CD4-positive, alpha-beta T cell (primary cell): ENCODE measurements around the gene HOXA11. TPM values are rescaled to one million over a fixed set of nuclear protein-coding genes. Genes with fewer than 3 reads are reported as not detected.

ENCODE experiments used
- ATAC-seq: fragments of 200-7000 bp; cut with Tn5 transposase; one replicate; pipeline ENCODE4 v1.10.0; 2022; ENCODE audit warnings: mild to moderate bottlenecking; ENCODE audit not compliant: poor library complexity
- CTCF ChIA-PET: fragments of 350-600 bp; sonication (Branson Sonifier 250); formaldehyde crosslinking; loops from one replicate; lab custom pipeline; 2021; ENCODE audit warnings: antibody characterized with exemption, inconsistent platforms; lab: Charles Lee
- POLR2A ChIA-PET: fragments of 350-600 bp; sonication (Branson Sonifier 250); formaldehyde crosslinking; loops from one replicate; lab custom pipeline; 2021; ENCODE audit warnings: antibody characterized with exemption, inconsistent platforms; lab: Charles Lee
- DNase-seq, 14 experiments: peaks; one replicate each; pipeline ENCODE4 v3.0.0-alpha.2; 2013 to 2020; ENCODE audit warnings: mixed read lengths in 2 of 14
- H3K27ac ChIP-seq, 2 donors: one replicate each; pipeline versions ENCODE4 v1.5.1 to v1.7.0; 2013; ENCODE audit warnings: low read length in 2 of 2, low read depth in 1 of 2, mild to moderate bottlenecking in 1 of 2
- H3K27me3 ChIP-seq, 2 experiments: 1 replicate in 1 of 2; 2 replicates in 1 of 2; pipeline versions ENCODE4 v1.6.1 to v1.7.0; 2013; ENCODE audit warnings: low read length in 2 of 2, control low read depth in 1 of 2, mild to moderate bottlenecking in 1 of 2, moderate library complexity in 1 of 2; ENCODE audit not compliant: insufficient read depth in 2 of 2, control insufficient read depth in 1 of 2
- H3K36me3 ChIP-seq: one replicate; pipeline ENCODE4 v1.6.1; 2013; ENCODE audit warnings: low read length, control low read depth; ENCODE audit not compliant: insufficient read depth
- H3K4me1 ChIP-seq: one replicate; pipeline ENCODE4 v1.6.1; 2013; ENCODE audit warnings: low read length, control low read depth; ENCODE audit not compliant: insufficient read depth
- H3K4me3 ChIP-seq: one replicate; pipeline ENCODE4 v1.5.1; 2013; ENCODE audit warnings: mild to moderate bottlenecking, low read length, moderate library complexity
- H3K9me3 ChIP-seq, 2 experiments: 1 replicate in 1 of 2; 2 replicates in 1 of 2; pipeline versions ENCODE4 v1.6.1 to v1.7.0; 2013; ENCODE audit warnings: low read length in 2 of 2, mild to moderate bottlenecking in 2 of 2, control low read depth in 1 of 2, moderate library complexity in 1 of 2; ENCODE audit not compliant: control insufficient read depth in 1 of 2, insufficient read depth in 1 of 2
- H3K27ac Mint-ChIP-seq: one replicate; pipeline ENCODE4 v1.8.0; 2020; ENCODE audit warnings: mixed read lengths
- H3K27me3 Mint-ChIP-seq: one replicate; pipeline ENCODE4 v1.8.0; 2021; ENCODE audit warnings: mixed read lengths
- H3K36me3 Mint-ChIP-seq: one replicate; pipeline ENCODE4 v1.8.0; 2021; ENCODE audit warnings: low read depth, mixed read lengths
- H3K4me1 Mint-ChIP-seq: one replicate; pipeline ENCODE4 v1.8.0; 2021; ENCODE audit warnings: low read depth, mixed read lengths
- H3K4me3 Mint-ChIP-seq: one replicate; pipeline ENCODE4 v1.8.0; 2020; ENCODE audit warnings: mild to moderate bottlenecking, mixed read lengths
- H3K9me3 Mint-ChIP-seq: one replicate; pipeline ENCODE4 v1.8.0; 2020; ENCODE audit warnings: mixed read lengths
- intact Hi-C, 2 experiments: fragments of 100-400 bp; cut with DNase I in 1 of 2; cut with micrococcal nuclease in 1 of 2; formaldehyde crosslinking; loops; one replicate each; pipeline versions ENCODE4 v1.15.1 to v1.9.0; 2023 to 2025; cut with DNase I, micrococcal nuclease
- total RNA-seq, 174 experiments: library from RNA in 2 of 174; stranded (reverse) in 2 of 174; gene quantifications; one replicate each; pipeline ENCODE4 v1.2.3 and lab custom pipeline; 2021 to 2026
- TF ChIP-seq, protein P1 (sequence below): fragments of 200-600 bp; IDR thresholded peaks from one replicate; pipeline ENCODE4 v1.8.0; 2022; ENCODE audit warnings: antibody characterized with exemption, mild to moderate bottlenecking

The HOXA11 gene
- total RNA-seq, 2 experiments from 2014 or later: not detected

GRCh38 chr7:27143023-27143949, 41.7 kb downstream of the HOXA11 start, which contains the start of gene HOXA5:
HOXA5 (minus strand) TSS chr7:27143681; CDS start chr7:27143607, 74 bp downstream.
- ATAC-seq (no peak), DNase-seq (peak in 2 of 14 experiments; percentile 26 to 38)
- no peaks in the 10 kb centered on the region for H3K36me3 ChIP-seq
- TF ChIP-seq, protein P1, sequence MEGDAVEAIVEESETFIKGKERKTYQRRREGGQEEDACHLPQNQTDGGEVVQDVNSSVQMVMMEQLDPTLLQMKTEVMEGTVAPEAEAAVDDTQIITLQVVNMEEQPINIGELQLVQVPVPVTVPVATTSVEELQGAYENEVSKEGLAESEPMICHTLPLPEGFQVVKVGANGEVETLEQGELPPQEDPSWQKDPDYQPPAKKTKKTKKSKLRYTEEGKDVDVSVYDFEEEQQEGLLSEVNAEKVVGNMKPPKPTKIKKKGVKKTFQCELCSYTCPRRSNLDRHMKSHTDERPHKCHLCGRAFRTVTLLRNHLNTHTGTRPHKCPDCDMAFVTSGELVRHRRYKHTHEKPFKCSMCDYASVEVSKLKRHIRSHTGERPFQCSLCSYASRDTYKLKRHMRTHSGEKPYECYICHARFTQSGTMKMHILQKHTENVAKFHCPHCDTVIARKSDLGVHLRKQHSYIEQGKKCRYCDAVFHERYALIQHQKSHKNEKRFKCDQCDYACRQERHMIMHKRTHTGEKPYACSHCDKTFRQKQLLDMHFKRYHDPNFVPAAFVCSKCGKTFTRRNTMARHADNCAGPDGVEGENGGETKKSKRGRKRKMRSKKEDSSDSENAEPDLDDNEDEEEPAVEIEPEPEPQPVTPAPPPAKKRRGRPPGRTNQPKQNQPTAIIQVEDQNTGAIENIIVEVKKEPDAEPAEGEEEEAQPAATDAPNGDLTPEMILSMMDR: no peak
- peaks cover 0 to 39% of the 10 kb centered on the region in 2 experiments for H3K9me3 ChIP-seq
- Mint-ChIP-seq H3K9me3 (no peaks in the 10 kb centered on the region), H3K27ac (no peak within 1 kb of the TSS), H3K4me1 (peaks cover 4% of the 10 kb centered on the region), H3K4me3 (no peak within 1 kb of the TSS), H3K36me3 (no peaks in the 10 kb centered on the region), H3K27me3 (peaks cover 68% of the 10 kb centered on the region)
- H3K27ac ChIP-seq: no peak within 1 kb of the TSS
- peaks cover 29 to 67% of the 10 kb centered on the region in 2 experiments for H3K27me3 ChIP-seq
- CTCF ChIA-PET: interaction anchor here (0.7 kb wide), 1 partner anchor 53 kb away, joined by 3 read pairs; no protein-coding TSS in a partner anchor
- intact Hi-C loops: no loop called here
- H3K4me3 ChIP-seq: no peak within 1 kb of the TSS
- POLR2A ChIA-PET: no interaction called here
- H3K4me1 ChIP-seq: peaks cover 11% of the 10 kb centered on the region

DNA sequence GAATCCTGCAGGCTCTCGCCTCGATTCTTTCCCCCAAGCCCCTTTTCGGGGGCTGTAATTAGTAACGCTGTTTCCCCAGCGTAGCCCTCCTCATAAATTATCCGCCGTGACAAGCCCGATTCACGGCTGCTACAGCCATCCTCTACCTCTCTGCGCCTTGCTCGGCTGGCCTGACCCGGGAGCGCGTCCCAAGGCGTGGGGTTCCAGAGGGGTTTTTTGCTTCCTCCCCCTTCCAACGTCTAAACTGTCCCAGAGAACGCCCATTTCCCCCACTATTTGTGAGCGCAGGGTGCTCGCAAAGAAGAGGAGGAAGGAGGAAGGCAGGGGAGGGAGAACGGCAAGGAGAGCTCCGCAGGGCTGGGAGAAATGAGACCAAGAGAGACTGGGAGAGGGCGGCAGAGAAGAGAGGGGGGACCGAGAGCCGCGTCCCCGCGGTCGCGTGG, 42.4 kb downstream of the HOXA11 start:
- CTCF ChIA-PET: no interaction called here
- H3K27ac Mint-ChIP-seq: no peak overlapping the region

DNA sequence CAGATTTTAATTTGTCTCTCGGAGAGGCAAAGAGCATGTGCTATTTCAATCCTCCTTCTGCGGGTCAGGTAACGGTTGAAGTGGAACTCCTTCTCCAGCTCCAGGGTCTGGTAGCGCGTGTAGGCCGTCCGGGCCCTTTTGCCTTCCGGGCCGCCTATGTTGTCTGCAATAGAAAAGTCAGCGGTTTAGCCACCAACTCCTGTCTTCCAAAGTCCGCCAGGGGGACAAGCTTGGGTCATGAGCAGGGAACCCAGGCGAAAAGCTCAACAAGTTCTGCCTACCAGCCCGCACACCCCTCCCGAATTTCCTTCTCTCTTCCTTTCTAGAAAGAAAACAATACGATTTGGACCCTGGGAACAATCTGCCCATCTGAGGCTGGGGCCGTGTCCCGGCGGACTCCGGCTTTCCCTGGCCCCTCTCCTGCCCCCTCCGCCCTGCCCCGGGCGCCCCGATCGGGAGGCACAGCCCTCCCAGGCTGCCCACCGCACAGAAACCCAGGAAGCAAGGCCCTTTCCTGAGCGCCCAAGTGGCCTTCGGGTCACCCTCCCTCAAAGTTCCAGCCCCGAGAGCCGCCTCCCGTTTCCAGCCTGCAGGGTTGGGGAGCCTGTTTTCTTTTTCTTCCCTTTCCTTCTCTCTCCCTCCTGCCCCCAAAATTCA, 43.0 kb downstream of the HOXA11 start:
- Mint-ChIP-seq H3K4me1 (no peaks in the 10 kb centered on the region), H3K27me3 (peaks cover 70% of the 10 kb centered on the region), H3K9me3 (no peaks in the 10 kb centered on the region), H3K36me3 (no peaks in the 10 kb centered on the region), H3K4me3 (no peak overlapping the region), H3K27ac (no peak overlapping the region)
- Histone ChIP-seq H3K27ac (no peak overlapping the region), H3K36me3 (no peaks in the 10 kb centered on the region), H3K4me3 (no peak overlapping the region), H3K4me1 (no peaks in the 10 kb centered on the region), H3K9me3 (peaks cover 0 to 27% of the 10 kb centered on the region in 2 experiments), H3K27me3 (peaks cover 24 to 63% of the 10 kb centered on the region in 2 experiments)
- ATAC-seq: no peak
- DNase-seq: no peak
- CTCF ChIA-PET: no interaction called here
- POLR2A ChIA-PET: no interaction called here
- intact Hi-C loops: no loop called here
- TF ChIP-seq, protein P1: no peak

More for the DNA sequence above, 42.4 kb downstream of the HOXA11 start:
- POLR2A ChIA-PET: no interaction called here
- intact Hi-C loops: no loop called here
- TF ChIP-seq, protein P1: no peak
- H3K36me3 Mint-ChIP-seq: no peaks in the 10 kb centered on the region
- DNase-seq: no peak
- H3K4me3 Mint-ChIP-seq: no peak overlapping the region
- no peaks in the 10 kb centered on the region for H3K4me1 Mint-ChIP-seq
- H3K9me3 Mint-ChIP-seq: no peaks in the 10 kb centered on the region
- Histone ChIP-seq H3K4me3 (no peak overlapping the region), H3K27ac (no peak overlapping the region), H3K4me1 (peaks cover 4% of the 10 kb centered on the region), H3K36me3 (no peaks in the 10 kb centered on the region), H3K9me3 (peaks cover 0 to 33% of the 10 kb centered on the region in 2 experiments), H3K27me3 (peaks cover 24 to 63% of the 10 kb centered on the region in 2 experiments)
- no peak for ATAC-seq
- H3K27me3 Mint-ChIP-seq: peaks cover 70% of the 10 kb centered on the region
